Germinal center (tissue), 1 donor: ENCODE results near the gene LBH.

ENCODE experiments used
- DNase-seq: peaks from one replicate; pipeline ENCODE4 v3.0.0; 2012; ENCODE audit warnings: mixed read lengths, low spot score

LBH gene

DNA sequence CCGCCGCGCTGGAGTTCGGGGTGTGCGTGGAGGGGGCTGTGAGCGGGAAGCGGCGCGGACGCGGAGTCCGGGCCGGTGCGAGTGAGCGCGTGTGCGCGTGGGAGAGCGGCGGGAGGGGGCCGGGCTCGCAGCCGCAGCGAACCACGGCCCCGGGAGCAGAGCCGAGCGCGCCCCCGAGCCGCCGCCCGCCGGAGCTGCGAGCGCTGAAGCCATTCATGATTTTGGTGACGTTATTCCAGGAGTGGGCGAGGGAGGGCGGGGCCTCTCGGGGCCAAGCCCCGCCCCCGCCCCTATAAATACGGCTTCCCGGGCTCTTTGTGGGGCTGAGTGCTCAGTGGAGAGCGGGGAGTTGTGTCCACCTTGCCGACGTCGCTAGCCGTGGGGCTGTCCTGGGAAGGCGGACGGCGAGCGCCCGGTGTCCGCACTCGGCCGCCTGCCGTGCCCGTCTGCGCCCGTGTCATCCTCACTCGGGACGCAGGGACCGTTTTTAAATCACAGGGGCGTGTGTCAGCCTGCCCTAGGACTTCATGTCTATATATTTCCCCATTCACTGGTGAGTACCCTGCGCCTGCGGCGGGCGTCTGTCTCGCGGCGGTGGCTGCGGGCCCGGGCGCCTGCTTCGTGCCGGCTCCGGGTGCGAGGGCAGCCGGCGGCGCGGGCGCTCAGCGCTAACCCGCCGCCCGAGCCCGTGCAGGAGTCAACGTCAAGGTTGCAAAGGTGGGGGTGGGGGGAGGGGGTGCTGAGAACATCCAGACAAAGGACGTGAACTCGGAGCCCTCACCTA lies at the start of gene LBH:
TSS of gene LBH (plus strand) at position 323 of the 784 bp plus-strand sequence. CDS start at position 528, 205 bp downstream.
- peak; percentile 92 for DNase-seq

DNA sequence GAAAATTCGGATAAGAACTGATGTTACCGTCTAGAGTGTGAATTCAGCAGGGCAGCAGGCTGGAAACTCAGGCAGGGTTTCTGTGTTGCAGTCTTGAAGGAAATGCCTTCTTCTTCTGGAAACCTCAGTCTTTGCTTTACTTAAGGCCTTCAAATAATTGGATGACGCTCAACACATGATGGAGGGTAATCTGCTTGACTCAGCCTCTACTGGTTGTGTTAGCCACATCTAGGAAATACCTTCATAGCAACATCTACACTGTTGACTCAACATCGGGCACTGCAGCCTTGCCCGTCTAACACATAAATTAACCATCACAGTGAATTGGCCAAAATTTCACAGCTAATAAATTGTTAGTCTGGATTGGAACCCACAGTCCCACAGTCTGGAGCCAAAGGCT lies 47.3 kb upstream of the LBH start:
- DNase-seq, result no peak

DNA sequence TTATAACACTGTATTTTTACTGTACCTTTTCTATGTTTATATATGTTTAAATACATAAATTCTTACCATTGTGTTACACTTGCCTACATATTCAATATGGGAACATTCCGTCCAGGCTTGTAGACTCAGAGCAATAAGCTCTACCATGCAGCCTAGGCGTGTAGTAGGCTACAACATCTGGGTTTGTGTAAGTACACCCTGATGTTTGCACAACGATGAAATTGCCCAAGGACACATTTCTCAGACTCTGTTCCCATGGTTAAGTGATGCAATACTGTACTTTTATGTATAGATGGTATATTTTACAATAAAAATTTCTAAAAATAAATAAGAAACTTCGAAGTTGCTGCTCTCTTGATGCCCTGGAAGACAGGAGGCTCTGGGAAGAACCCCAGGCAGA lies 46.2 kb upstream of the LBH start:
- DNase-seq, result no peak

DNA sequence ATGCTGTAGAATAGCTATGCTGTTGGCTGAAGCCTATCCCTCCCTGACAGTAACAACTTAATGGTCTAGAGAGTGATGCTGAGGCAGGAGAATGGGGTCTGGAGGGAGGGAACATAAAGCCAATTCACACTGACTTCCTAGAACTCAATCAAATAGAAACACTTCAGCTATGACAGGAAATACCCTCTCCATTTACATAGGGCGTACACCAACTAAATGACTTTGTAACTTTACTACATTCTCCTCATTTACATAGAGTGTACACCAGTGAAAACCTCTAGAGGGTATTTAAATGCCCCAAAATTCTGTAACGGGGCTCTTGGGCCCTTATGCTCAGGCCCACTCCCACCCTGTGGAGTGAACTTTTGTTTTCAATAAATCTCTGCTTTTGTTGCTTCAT lies 43.0 kb upstream of the LBH start:
- DNase-seq, result no peak

GRCh38 chr2:30190637-30191036 lies 40.7 kb upstream of the LBH start:
- no peak for DNase-seq

GRCh38 chr2:30191107-30191506 lies 40.2 kb upstream of the LBH start:
- DNase-seq, result no peak

GRCh38 chr2:30191819-30192271 lies 39.5 kb upstream of the LBH start:
- no peak for DNase-seq

DNA sequence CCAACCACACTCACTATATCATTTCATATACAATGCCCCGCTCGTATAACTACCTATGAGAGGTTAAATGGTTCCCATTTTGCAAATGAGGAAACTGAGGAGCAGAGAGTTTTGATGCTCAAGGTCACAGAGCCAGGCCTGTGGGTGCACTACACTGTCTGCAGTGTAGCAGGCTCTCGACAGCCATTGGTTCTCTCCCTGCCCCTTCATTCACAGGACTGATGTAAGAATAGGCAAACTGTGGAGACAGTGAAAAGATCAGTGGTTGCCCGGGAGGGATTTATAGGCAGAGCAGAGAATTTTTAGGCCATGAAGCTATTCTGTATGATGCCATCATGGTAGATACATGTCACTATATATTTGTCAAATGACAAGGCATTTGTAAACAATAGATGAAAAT lies 39.0 kb upstream of the LBH start:
- DNase-seq, result no peak

DNA sequence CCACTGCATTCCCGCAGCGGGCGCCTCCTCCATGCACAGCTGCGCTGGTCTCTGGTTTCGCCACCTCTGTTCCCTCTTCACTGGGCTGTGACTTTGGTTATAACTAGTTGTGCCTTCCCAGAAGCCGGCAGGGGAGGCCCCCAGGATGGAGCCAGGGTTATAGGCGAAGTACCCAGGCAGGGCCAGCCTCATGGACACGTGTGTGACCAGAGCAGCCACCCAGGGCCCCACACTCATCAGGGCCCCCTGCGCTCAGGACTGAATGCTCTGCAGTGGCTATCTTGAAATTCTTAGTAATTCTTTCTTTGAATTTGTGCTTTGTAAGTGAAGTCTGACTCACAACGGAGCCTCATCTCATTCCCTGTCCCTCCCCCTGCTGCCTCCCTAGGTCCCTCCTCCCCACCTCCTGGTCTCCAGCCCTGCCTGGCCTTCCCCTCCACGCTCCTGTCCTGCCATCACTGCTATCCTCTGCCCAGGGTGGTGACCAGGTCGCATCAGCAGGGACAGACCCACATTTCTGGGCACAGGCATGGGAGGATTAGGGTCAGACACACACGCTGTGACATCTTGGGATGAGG lies 38.1 kb upstream of the LBH start:
- no peak for DNase-seq

- no peak for DNase-seq
Measured at GRCh38 chr2:30194421-30194820, 36.9 kb upstream of the LBH start.

- no peak for DNase-seq
Measured at GRCh38 chr2:30195016-30195415, 36.3 kb upstream of the LBH start.

DNA sequence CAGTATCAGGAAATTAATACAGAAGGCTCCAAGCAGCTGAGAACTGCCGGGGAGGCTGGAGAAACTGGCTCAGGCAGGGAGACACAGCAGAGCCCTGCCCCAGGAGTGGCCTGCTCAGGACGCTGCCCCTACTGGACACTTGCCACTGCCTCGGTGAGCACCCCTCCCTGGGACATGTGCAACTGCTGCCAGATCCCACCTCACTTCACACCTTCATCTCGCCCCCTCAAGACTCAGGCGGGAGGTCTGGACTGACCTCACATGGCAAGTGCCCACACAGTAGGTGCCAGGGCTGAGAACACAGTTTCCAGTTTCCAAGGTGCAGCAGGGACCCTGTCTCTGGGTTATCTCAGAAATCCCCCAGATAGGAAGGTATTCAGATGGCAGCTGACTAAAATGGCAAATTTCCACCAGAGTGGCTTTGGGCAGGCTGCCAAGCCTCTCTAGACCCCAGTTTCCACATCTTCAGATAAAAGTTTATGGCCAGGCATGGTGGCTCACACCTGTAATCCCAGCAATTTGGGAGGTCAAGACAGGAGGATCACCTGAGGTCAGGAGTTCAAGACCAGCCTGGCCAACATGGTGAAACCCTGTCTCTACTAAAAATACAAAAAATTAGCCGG lies 33.7 kb upstream of the LBH start:
- DNase-seq, result no peak

- DNase-seq, result no peak
Measured at GRCh38 chr2:30201990-30202389, 29.3 kb upstream of the LBH start.

- no peak for DNase-seq
Measured at GRCh38 chr2:30203156-30203555, 28.2 kb upstream of the LBH start.

GRCh38 chr2:30204281-30204680 lies 27.1 kb upstream of the LBH start:
- no peak for DNase-seq

- no peak for DNase-seq
Measured at GRCh38 chr2:30205456-30205855, 25.9 kb upstream of the LBH start.

GRCh38 chr2:30206461-30207430 lies 24.6 kb upstream of the LBH start:
- DNase-seq, result no peak

DNA sequence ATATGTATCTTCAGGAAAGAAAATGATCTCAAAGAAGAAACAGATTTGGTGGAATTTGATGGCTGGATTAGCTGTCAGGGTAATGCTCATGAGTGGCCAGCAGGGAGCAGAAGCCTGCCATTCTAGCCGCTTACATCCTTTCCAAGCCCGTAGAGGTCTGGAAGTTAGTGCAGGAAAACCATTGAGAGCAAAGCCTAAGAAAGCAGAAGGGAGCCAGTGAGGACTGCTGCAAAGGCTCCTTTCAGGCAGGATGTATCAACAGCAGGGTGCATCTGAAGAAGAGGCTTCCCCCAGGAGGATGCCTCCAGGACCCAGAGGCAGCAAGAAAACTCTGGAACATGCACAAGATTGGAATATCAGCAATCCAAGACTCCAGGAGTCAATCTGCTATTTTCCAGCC lies 22.9 kb upstream of the LBH start:
- no peak for DNase-seq

DNA sequence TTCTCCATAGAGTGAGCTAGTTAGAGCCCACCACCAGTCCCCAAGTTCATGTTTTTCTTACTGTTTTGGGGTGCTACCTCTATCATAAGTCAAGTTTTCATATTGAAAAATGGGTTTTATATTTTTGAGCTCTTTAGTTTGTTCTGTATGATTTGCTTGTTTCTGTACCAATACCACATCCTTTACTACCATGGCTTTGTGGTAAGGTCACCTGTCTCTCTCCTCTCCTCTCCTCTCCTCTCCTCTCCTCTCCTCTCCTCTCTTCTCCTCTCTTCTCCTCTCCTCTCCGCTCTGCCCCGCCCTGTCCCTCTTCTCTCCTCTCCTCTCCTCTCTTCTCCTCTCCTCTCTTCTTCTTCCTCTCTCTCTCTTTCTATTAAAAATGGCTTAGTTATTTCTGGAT lies 22.1 kb upstream of the LBH start:
- no peak for DNase-seq

DNA sequence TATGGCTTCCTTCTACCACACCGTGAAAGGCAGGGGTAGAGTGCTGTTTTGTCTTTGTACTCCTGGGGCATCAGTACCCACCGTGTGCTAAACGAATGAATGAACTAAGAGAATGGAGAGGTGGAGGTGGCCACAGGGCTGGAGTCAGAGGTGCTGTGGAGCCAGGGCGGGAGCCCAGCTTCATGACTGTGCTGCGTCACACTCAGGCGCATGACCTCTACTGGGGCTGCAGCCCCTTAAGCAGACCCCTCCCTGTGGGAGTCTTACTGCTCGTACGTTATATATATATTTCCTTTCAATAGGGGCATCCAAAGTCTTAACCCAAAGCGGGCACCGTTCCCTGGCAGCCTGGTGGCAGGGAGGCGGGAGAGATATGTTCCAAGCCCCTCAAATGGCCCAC lies 18.0 kb upstream of the LBH start:
- DNase-seq, result no peak

GRCh38 chr2:30213907-30214463 lies 17.3 kb upstream of the LBH start:
- DNase-seq, result no peak

DNA sequence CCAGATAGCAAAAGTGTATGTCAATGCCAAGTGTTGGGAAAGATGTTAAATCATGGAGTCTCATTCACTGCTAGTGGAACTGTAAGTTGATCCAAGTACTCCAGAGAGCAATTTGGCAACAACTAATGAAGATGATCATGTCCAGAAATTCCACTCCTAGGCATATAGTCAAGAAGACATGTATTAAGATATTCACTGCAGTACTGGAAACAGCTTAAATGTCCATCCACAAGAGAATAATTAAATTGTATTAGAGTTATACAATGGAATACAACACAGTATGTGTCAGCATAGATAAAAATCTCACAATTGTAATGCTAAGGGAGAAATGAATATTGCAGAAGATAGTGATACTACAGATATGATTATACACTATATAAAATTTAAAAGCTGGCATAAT lies 15.2 kb upstream of the LBH start:
- no peak for DNase-seq
